GM12891 (cell line): ENCODE data around the gene TRAP1.
A peak's percentile ranks its signal among the peaks of the same experiment; 100 is the strongest.

Source experiments
- DNase-seq: peaks from one replicate; pipeline ENCODE4 v3.0.0; 2011; ENCODE audit warnings: low spot score; ENCODE audit not compliant: insufficient read length
- FAIRE-seq: peaks from 2 replicates; lab custom pipeline; 2011; peaks lifted over from hg19 to GRCh38; lab: Jason Lieb, UNC
- PAX5 ChIP-seq: IDR thresholded peaks from 2 replicates; pipeline ENCODE4 v1.6.1; 2011; ENCODE audit warnings: low read length, moderate library complexity, mild to moderate bottlenecking; ENCODE audit not compliant: insufficient read depth, severe bottlenecking
- POLR2A ChIP-seq: IDR thresholded peaks from 2 replicates; pipeline ENCODE4 v1.6.1; 2011; ENCODE audit warnings: low read depth, low read length, control low read depth
- POLR2AphosphoS5 ChIP-seq: IDR thresholded peaks from 2 replicates; pipeline ENCODE4 v1.6.1; 2011; ENCODE audit warnings: low read depth, low read length, control low read depth
- POU2F2 ChIP-seq: IDR thresholded peaks from 2 replicates; pipeline ENCODE4 v1.6.1; 2011; ENCODE audit warnings: low read depth, mild to moderate bottlenecking, control low read depth, low read length, moderate library complexity
- SPI1 ChIP-seq: IDR thresholded peaks from 2 replicates; pipeline ENCODE4 v1.6.1; 2011; ENCODE audit warnings: low read depth, low read length, control low read depth
- TAF1 ChIP-seq: IDR thresholded peaks from 2 replicates; pipeline ENCODE4 v1.6.1; 2011; ENCODE audit warnings: low read depth, low read length, control low read depth

The TRAP1 gene

DNA sequence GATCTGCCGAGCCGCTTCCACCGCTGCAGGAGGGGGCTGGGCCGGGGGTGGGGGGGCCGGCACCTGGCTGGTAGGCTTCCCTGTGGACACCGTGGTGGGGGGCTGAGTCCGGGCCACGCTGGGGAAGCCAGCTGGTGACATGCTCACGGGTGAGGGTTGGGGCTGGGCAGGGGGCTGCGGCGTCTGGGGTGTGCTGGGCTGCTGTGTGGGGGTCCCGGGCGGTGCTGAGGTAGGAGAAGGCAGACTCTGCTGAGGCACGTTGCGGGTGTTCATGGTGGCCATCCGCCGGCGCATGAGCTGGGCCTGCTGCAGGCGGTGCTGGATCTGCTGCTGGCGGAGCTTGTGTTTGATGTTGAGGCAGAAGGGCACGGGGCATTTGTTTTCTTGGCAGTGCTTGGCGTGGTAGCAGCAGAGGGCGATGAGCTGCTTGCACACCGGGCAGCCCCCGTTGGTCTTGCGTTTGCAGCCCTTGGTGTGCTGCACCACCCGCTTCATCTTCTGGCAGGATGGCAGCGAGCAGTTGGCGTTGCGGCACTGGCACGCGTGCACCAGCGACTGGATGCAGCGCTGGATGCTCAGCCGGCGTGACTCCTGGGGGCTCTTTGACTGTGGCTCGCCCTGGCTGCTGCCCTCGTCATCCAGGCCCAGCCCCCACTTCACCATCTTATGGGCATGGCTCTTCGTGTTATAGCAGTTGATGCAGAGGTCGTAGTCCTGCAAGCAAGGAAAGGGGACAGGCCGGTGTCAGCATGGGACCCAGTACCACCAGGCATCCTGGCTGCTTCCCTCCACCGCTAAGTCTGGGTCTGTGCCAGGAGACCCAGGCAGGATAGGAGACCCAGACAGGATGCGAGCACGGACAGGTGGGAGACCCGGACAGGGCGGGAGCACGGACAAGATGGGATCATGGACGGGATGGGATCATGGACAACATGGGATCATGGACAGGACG, 12.1 kb upstream of the TRAP1 start:
- TF ChIP-seq SPI1 = no peak
- no peak for TF ChIP-seq POU2F2
- TF ChIP-seq PAX5 = no peak
- no peak for TF ChIP-seq POLR2AphosphoS5
- FAIRE-seq = no peak
- DNase-seq = no peak

DNA sequence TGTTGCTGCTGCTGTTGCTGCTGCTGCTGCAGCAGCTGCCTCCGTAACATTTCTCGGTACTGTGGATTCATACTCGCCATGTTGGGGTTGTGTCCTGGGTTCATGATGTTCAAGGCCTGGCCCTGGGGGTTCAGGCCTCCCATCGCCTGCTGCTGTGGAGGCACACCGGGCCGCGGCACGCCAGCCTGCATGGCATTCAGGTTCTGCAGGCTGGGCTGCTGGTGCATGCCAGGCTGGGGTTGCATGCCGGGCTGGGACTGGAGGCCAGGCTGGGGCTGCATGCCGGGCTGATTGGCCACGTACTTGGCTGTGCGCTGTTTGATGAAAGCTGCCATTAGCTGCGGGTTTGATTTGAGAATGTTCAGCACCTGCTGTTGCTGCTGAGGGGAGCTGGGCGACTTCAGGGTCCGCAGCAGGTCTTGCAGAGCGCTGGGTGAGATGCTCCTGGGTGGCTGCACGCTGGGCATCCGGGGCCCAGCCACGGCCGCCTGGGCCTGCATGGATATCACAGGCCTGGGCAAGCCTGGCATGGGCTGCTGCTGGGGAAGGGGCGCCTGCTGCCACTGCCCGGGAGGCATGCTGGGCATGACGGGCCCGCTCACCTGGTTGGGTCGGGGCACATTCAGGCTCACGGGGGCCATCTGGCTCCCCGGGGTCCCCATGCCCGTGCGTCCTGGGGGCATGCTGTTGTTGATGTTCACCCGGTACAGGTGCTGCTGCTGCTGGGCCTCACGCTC, 11.3 kb upstream of the TRAP1 start:
- no peak for TF ChIP-seq SPI1
- no peak for TF ChIP-seq POLR2AphosphoS5
- TF ChIP-seq POU2F2 = no peak
- TF ChIP-seq TAF1 = no peak
- no peak for TF ChIP-seq PAX5
- no peak for TF ChIP-seq POLR2A
- DNase-seq (no peak), FAIRE-seq (no peak)

- no peak for DNase-seq
- TF ChIP-seq SPI1 = no peak
- TF ChIP-seq PAX5 = no peak
- TF ChIP-seq POLR2AphosphoS5 = no peak
- no peak for TF ChIP-seq POLR2A
- TF ChIP-seq POU2F2 = no peak
- no peak for TF ChIP-seq TAF1
- FAIRE-seq = no peak
Measured at GRCh38 chr16:3727806-3728381, 10.6 kb upstream of the TRAP1 start.

GRCh38 chr16:3726021-3726687, 8.8 kb upstream of the TRAP1 start:
- no peak for FAIRE-seq
- TF ChIP-seq POLR2AphosphoS5 (no peak), POU2F2 (no peak), SPI1 (no peak)
- no peak for DNase-seq

DNA sequence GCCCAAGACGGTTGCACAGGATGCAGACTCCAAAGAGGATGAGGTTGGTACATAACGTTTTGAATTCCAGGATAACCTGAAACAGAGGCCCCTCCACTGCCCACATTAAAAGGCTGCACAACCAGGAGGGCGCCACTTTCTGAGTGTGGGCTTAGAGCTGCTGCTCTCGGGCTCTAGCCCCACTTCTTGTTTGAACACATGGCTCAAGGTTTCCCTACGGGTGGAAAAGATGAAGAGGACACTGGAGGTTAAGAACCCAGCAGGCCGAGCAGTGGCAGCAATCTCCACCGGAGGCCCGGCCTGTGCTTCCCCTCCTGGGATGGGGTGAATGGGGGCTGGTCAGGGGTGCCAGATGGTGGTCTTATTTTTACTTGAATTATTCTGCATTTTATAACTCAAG, 8.0 kb upstream of the TRAP1 start:
- no peak for FAIRE-seq
- no peak for TF ChIP-seq POU2F2
- TF ChIP-seq SPI1 = no peak
- no peak for TF ChIP-seq TAF1
- TF ChIP-seq POLR2A = no peak
- no peak for TF ChIP-seq PAX5
- no peak for TF ChIP-seq POLR2AphosphoS5
- no peak for DNase-seq

DNA sequence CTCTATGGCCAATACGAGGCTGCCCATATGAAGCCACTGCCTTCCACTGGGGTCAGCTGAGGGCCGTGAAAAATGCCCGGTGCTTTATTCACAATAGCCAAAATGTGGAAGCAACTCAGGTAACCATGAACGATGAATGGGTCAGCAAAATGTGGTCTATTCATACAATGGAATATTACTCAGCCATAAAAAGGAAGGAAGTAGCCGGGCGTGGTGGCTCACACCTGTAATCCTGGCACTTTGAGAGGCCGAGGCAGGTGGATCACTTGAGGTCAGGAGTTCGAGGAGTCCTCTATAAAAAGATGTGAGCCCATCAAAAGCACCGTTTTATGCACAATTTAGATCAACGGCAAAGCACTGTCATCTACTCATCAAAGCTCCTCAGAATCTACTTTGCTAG, 5.2 kb upstream of the TRAP1 start:
- DNase-seq = no peak
- no peak for FAIRE-seq
- TF ChIP-seq POU2F2 (no peak), SPI1 (no peak), PAX5 (no peak), POLR2A (no peak), POLR2AphosphoS5 (no peak), TAF1 (no peak)

DNA sequence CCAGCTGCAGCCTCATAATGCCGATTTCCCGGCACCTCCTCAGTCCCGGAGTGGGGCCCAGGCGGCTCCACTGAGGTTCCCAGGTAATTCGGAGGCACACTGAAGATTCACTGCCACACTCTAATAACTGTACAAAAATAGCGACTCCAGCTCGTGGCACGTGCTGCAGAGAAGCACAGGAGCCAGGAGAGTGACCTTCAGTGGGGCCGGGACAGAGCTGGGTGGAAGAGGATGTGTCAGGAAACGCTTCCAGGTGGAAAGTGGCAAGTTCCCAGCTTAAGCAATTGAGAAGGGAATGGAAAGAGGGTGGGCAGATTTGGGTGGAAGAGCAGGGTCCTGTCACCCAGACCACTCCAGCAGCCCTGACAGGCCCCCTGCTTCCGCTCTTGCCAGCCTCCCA, 3.1 kb upstream of the TRAP1 start:
- TF ChIP-seq POU2F2 = no peak
- no peak for TF ChIP-seq PAX5
- TF ChIP-seq SPI1 = no peak
- no peak for TF ChIP-seq POLR2A
- no peak for TF ChIP-seq POLR2AphosphoS5
- TF ChIP-seq TAF1 = no peak
- FAIRE-seq = no peak

DNA sequence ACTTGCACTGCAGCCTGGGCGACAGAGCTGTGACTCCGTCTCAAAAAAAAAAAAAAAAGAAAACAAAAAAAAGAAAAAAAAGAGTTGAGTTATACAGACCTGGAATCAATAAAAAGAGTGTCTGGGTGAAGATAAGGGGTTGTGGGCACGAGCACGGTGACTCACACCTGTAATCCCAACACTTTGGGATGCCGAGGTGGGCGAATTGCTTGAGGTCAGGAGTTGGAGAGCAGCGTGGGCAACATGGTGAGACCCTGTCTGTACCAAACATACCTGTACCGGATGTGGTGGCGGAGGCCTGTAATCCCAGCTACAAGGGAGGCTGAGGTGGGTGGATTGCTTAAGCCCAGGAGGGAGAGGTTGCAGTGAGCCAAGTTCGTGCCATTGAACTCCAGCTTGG, 1.3 kb upstream of the TRAP1 start:
- FAIRE-seq (peak; percentile 58), DNase-seq (no peak)
- TF ChIP-seq POU2F2 = no peak
- TF ChIP-seq TAF1 = no peak
- no peak for TF ChIP-seq PAX5
- no peak for TF ChIP-seq POLR2A
- no peak for TF ChIP-seq POLR2AphosphoS5
- no peak for TF ChIP-seq SPI1

More for the DNA sequence above, 3.1 kb upstream of the TRAP1 start:
- DNase-seq = no peak

DNA sequence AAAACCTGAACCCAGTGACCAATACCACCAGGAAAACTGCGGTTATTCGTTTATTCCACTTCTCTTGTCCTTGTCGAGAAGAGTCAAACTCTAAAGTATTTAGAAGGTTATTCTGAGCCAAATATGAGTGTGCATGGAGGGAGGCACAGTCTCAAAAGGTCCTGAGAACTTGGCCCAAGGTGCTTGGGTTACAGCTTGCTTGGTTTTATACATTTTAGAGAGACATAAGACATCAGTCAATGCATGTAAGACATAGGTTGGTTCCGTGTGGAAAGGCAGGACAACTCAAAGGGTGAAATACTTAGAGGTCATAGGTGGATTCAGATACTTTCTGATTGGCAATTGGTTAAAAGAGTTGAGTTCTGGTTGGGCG, 681 bp upstream of the TRAP1 start:
- DNase-seq (no peak), FAIRE-seq (no peak)

More for the DNA sequence above, 681 bp upstream of the TRAP1 start:
- TF ChIP-seq POLR2A (no peak), TAF1 (no peak), PAX5 (no peak), SPI1 (no peak), POU2F2 (no peak), POLR2AphosphoS5 (no peak)
